Heart left ventricle (tissue), 16 donors: ENCODE results near the gene ZC3HAV1. TPM values are rescaled to one million over a fixed set of nuclear protein-coding genes. Genes with fewer than 3 reads are reported as not detected.
A peak's percentile ranks its signal among the peaks of the same experiment; 100 is the strongest.
"Not testable (repeated sequence)": the region's sequence is repeated elsewhere in the genome, so short reads cannot be mapped to it uniquely, and the experiment has no call there.

ENCODE experiments used
- ATAC-seq, 4 donors: fragments of 200-7000 bp; cut with Tn5 transposase; one replicate each; pipeline ENCODE4 v1.9.1; 2020 to 2022; ENCODE audit warnings: moderate library complexity in 4 of 4, mild to moderate bottlenecking in 3 of 4, moderate number of reproducible peaks in 1 of 4
- DNase-seq, 5 donors: peaks; one replicate each; pipeline ENCODE4 v3.0.0-alpha.2; 2020
- H3K27ac ChIP-seq, 12 donors: fragments of 200-600 bp; sonication (generic) in 4 of 12; one replicate each; pipeline versions ENCODE4 v1.5.0 to v1.8.0; 2016 to 2022; ENCODE audit warnings: mild to moderate bottlenecking in 2 of 12
- H3K27me3 ChIP-seq, 9 donors: fragments of 200-600 bp; sonication (generic) in 2 of 9; one replicate each; pipeline versions ENCODE4 v1.5.1 to v1.8.0; 2016 to 2022; ENCODE audit warnings: mild to moderate bottlenecking in 3 of 9
- H3K36me3 ChIP-seq, 9 donors: fragments of 200-600 bp; sonication (generic) in 2 of 9; one replicate each; pipeline versions ENCODE4 v1.5.0 to v1.8.0; 2018 to 2022; ENCODE audit warnings: mild to moderate bottlenecking in 2 of 9
- H3K4me1 ChIP-seq, 12 donors: fragments of 200-600 bp; sonication (generic) in 4 of 12; one replicate each; pipeline versions ENCODE4 v1.5.0 to v1.8.0; 2016 to 2022; ENCODE audit warnings: mild to moderate bottlenecking in 3 of 12
- H3K4me3 ChIP-seq, 12 donors: fragments of 200-600 bp; sonication (generic) in 4 of 12; one replicate each; pipeline versions ENCODE4 v1.5.0 to v1.8.0; 2017 to 2022; ENCODE audit warnings: mild to moderate bottlenecking in 9 of 12, moderate library complexity in 4 of 12
- H3K9me3 ChIP-seq, 12 donors: fragments of 200-600 bp; sonication (generic) in 4 of 12; one replicate each; pipeline versions ENCODE4 v1.5.0 to v1.8.0; 2016 to 2022; ENCODE audit warnings: mild to moderate bottlenecking in 1 of 12
- CTCF ChIP-seq, 12 donors: fragments of 200-600 bp; sonication (generic) in 4 of 12; IDR thresholded peaks; one replicate each; pipeline versions ENCODE4 v1.5.0 to v1.8.0; 2018 to 2022; ENCODE audit warnings: antibody characterized with exemption in 12 of 12, mild to moderate bottlenecking in 5 of 12
- POLR2A ChIP-seq, 2 donors: fragments of 450-650 bp; IDR thresholded peaks; one replicate each; pipeline ENCODE4 v1.6.1; 2017; ENCODE audit warnings: antibody characterized with exemption in 2 of 2, mild to moderate bottlenecking in 2 of 2, moderate library complexity in 2 of 2
- WGBS, 4 donors: extraction: QIAGEN DNeasy Blood & Tissue Kit in 2 of 4; methylation state at CpG; one replicate each; pipeline versions ENCODE4 v1.1.5 to v1.1.7; 2013 to 2018; 5-methylcytosine and 5-hydroxymethylcytosine counted together
- intact Hi-C, 10 donors: fragments of 100-400 bp; cut with DNase I; formaldehyde crosslinking; loops; one replicate each; pipeline versions ENCODE4 v1.11.1 to v1.14.2; 2022
- polyA plus RNA-seq, 2 donors: library from polyadenylated mRNA; stranded (reverse); fragments of 200-250 nt; gene quantifications; one replicate each; pipeline ENCODE4 v1.2.3, GENCODE V29; 2013
- total RNA-seq, 9 donors: library from RNA; depleted of rRNA in 2 of 9; stranded (reverse); fragments of >200 nt in 2 of 9; fragmentation: NEBNext Ultra II Directional in 3 of 9; extraction: Animal tissue kit (Norgen Biotek cat#: 25700) in 3 of 9; gene quantifications; one replicate each; pipeline versions ENCODE4 v1.1.0 to v1.2.4, GENCODE V29; 2016 to 2023
- donor health status: ischemic (EF 13 %, LVEDD 7.1; RV severe dilation, severe dysfunction).
- donor health status: healthy with polysubstance abuse.
- donor health status: DM: no; HTN: yes; CAD: no.
- donor health status: DM: no; HTN: no; CAD: no.
- donor health status: ischemic (EF 25% LVEDD 6.9; RV normal size, moderate dysfunction).
- donor health status: ischemic (EF 25% LVEDD 5.7; RV mildly dilated, moderate dysfunction).
- donor health status: healthy.
- donor health status: DM: yes; HTN: yes; CAD: no.
- donor health status: ischemic (EF 35%, LVEDD 5.7; RV mildly dilated, moderate dysfunction).
- donor health status: nonischemic (EF 11% LVEDD 7.7; RV severe dilation, severe dysfunction).
- donor health status: DM: yes; HTN: yes; CAD: no.
- donor health status: PGD.
- donor health status: ischemic (EF 29% LVEDD 5.4; RV normal size, mild dysfunction).
- donor health status: nonischemic (EF 23%, LVEDD 6.1; RV moderate dilation, normal function).

ZC3HAV1 gene
- total and polyA plus RNA-seq, 11 donors = 2.8 to 31.9 (median 7.1) TPM

DNA sequence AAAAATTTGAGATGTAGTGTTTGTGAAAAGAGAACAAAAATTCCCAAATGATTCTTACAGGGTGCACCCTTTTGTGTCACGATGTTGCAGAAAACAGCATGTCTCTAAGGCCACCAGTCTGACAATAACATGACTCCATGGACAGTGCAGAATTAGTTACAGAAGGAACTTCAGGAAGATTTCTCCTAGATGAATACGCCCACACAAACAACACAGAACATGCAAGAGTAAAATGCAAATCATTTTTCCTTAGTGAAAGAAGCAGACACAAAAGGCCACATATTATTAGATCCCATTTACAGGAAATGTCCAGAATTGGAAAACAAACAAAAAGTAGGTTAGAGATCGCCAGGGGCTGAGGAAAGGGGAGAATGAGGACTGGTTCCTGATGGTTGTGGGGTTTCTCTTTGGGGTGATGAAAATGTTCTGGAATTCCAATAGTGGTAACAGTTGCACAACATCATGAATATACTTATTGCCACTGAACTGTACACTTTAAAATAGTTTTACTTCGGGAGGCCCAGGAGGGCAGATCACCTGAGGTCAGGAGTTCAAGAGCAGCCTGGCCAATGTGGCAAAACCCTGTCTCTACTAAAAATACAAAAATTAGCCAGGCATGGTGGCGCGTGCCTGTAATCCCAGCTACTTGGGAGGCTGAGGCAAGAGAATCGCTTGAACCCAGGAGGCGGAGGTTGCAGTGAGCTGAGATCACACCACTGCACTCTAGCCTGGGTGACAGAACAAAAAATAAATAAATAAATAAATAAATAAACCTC is 10.2 kb downstream of the ZC3HAV1 start:
- TF ChIP-seq POLR2A (IDR thresholded peaks at IDR 0.05) = no peak
- TF ChIP-seq CTCF (IDR thresholded peaks at IDR 0.05) = no peak
- Histone ChIP-seq H3K27me3 (no peaks in the 10 kb centered on the region), H3K27ac (peak overlapping the region in 1 of 12 donors; percentile 10), H3K4me3 (no peak overlapping the region), H3K4me1 (peaks cover 0 to 74% (median 18%) of the 10 kb centered on the region in 12 donors), H3K9me3 (no peaks in the 10 kb centered on the region), H3K36me3 (peaks cover 0 to 32% (median 0%) of the 10 kb centered on the region in 9 donors)
- ATAC-seq (no peak), DNase-seq (no peak)
- intact Hi-C loops = no loop called here
- 73 to 81% (median 76%) methylated on average over 8 of the region's 8 CpGs for WGBS, 4 donors

GRCh38 chr7:139095194-139095659 is 14.3 kb downstream of the ZC3HAV1 start:
- ATAC-seq (peak; percentile 34 to 80 (median 63)), DNase-seq (peak in 1 of 5 donors; percentile 72)
- Histone ChIP-seq H3K36me3 (peaks cover 0 to 32% (median 0%) of the 10 kb centered on the region in 9 donors), H3K9me3 (no peaks in the 10 kb centered on the region), H3K4me3 (peak overlapping the region in 2 of 12 donors; percentile 9 to 43), H3K27ac (peak overlapping the region in 9 of 12 donors; percentile 1 to 83 (median 28)), H3K4me1 (peaks cover 0 to 84% (median 32%) of the 10 kb centered on the region in 12 donors), H3K27me3 (no peaks in the 10 kb centered on the region)
- TF ChIP-seq POLR2A (IDR thresholded peaks at IDR 0.05) = no peak
- TF ChIP-seq CTCF (IDR thresholded peaks at IDR 0.05) = no peak
- WGBS, 4 donors = 61 to 70% (median 65%) methylated on average over 13 of the region's 13 CpGs
- intact Hi-C loops = no loop called here

GRCh38 chr7:139094596-139094995 is 14.9 kb downstream of the ZC3HAV1 start:
- H3K9me3 ChIP-seq = no peaks in the 10 kb centered on the region
- peak in 2 of 4 donors; percentile 22 to 45 for ATAC-seq
- DNase-seq = no peak
- peaks cover 0 to 84% (median 32%) of the 10 kb centered on the region in 12 donors for H3K4me1 ChIP-seq
- TF ChIP-seq CTCF (IDR thresholded peaks at IDR 0.05) = no peak
- TF ChIP-seq POLR2A (IDR thresholded peaks at IDR 0.05) = no peak
- H3K36me3 ChIP-seq = peaks cover 0 to 34% (median 0%) of the 10 kb centered on the region in 9 donors
- intact Hi-C loops = no loop called here
- 43 to 59% (median 56%) methylated on average over 9 of the region's 9 CpGs for WGBS, 4 donors
- peak overlapping the region in 7 of 12 donors; percentile 3 to 83 (median 15) for H3K27ac ChIP-seq
- H3K27me3 ChIP-seq = no peaks in the 10 kb centered on the region
- H3K4me3 ChIP-seq = peak overlapping the region in 2 of 12 donors; percentile 10 to 43

- H3K4me3 ChIP-seq = peak overlapping the region in 1 of 12 donors; percentile 43
- intact Hi-C loops = no loop called here
- peaks cover 0 to 82% (median 30%) of the 10 kb centered on the region in 12 donors for H3K4me1 ChIP-seq
- no peaks in the 10 kb centered on the region for H3K27me3 ChIP-seq
- H3K9me3 ChIP-seq = no peaks in the 10 kb centered on the region
- ATAC-seq (no peak), DNase-seq (no peak)
- peaks cover 0 to 39% (median 5%) of the 10 kb centered on the region in 9 donors for H3K36me3 ChIP-seq
- 80 to 85% (median 81%) methylated on average over 3 of the region's 3 CpGs for WGBS, 4 donors
- H3K27ac ChIP-seq = peak overlapping the region in 5 of 12 donors; percentile 3 to 83 (median 15)
- no peak for TF ChIP-seq CTCF (IDR thresholded peaks at IDR 0.05)
- no peak for TF ChIP-seq POLR2A (IDR thresholded peaks at IDR 0.05)
Measured at GRCh38 chr7:139094030-139094429, 15.5 kb downstream of the ZC3HAV1 start.

GRCh38 chr7:139093512-139093911 is 16.0 kb downstream of the ZC3HAV1 start:
- Histone ChIP-seq H3K36me3 (peaks cover 0 to 39% (median 10%) of the 10 kb centered on the region in 9 donors), H3K27ac (peak overlapping the region in 1 of 12 donors; percentile 83), H3K4me3 (peak overlapping the region in 1 of 12 donors; percentile 43), H3K4me1 (peaks cover 0 to 77% (median 27%) of the 10 kb centered on the region in 12 donors)
- intact Hi-C loops, ATAC-seq, H3K27me3 ChIP-seq, H3K9me3 ChIP-seq, DNase-seq: not testable (repeated sequence)
- 86 to 92% (median 88%) methylated on average over 10 of the region's 10 CpGs for WGBS, 4 donors
